DOHH2 (cell line): ENCODE results near the gene CNKSR3.

ENCODE experiments used
- H3F3A ChIP-seq: fragments of 200-600 bp; sonication (generic), shearing (Covaris generic); 2 replicates; pipeline ENCODE4 v1.6.0; 2016; ENCODE audit warnings: antibody characterized with exemption, mild to moderate bottlenecking; ENCODE audit not compliant: control insufficient read depth, insufficient read depth
- H3K27ac ChIP-seq: fragments of 200-600 bp; sonication (generic); 2 replicates; pipeline ENCODE4 v1.5.1; 2014; ENCODE audit warnings: low read depth, mild to moderate bottlenecking, low read length, moderate library complexity
- H3K27me3 ChIP-seq: fragments of 200-600 bp; sonication (generic); 2 replicates; pipeline ENCODE4 v1.6.1; 2014; ENCODE audit warnings: mild to moderate bottlenecking, low read length, mixed read lengths; ENCODE audit not compliant: control insufficient read depth
- H3K36me3 ChIP-seq: fragments of 200-600 bp; sonication (generic); 2 replicates; pipeline ENCODE4 v1.6.1; 2014; ENCODE audit warnings: mild to moderate bottlenecking, low read length, moderate library complexity, mixed read lengths; ENCODE audit not compliant: control insufficient read depth
- H3K4me1 ChIP-seq: fragments of 200-600 bp; sonication (generic); 2 replicates; pipeline ENCODE4 v1.6.1; 2014; ENCODE audit warnings: mild to moderate bottlenecking, low read length, mixed read lengths; ENCODE audit not compliant: control insufficient read depth
- H3K4me2 ChIP-seq: fragments of 200-600 bp; sonication (generic); 2 replicates; pipeline ENCODE4 v1.6.0; 2014; ENCODE audit warnings: mild to moderate bottlenecking, low read length, moderate library complexity
- H3K4me3 ChIP-seq: fragments of 200-600 bp; sonication (generic); 2 replicates; pipeline ENCODE4 v1.5.1; 2014; ENCODE audit warnings: mild to moderate bottlenecking, low read length, mixed read lengths
- H3K79me2 ChIP-seq: fragments of 200-600 bp; sonication (generic); 2 replicates; pipeline ENCODE4 v1.6.1; 2014; ENCODE audit warnings: mild to moderate bottlenecking, low read length, mixed read lengths; ENCODE audit not compliant: control insufficient read depth
- H3K9me2 ChIP-seq: fragments of 200-600 bp; sonication (generic); replicated peaks from 2 replicates; pipeline ENCODE4 v1.6.1; 2014; ENCODE audit warnings: mild to moderate bottlenecking, low read length, mixed read lengths; ENCODE audit not compliant: control insufficient read depth
- H3K9me3 ChIP-seq: fragments of 200-600 bp; sonication (generic); 2 replicates; pipeline ENCODE4 v1.6.1; 2014; ENCODE audit warnings: antibody characterized with exemption, low read length, mixed read lengths; ENCODE audit not compliant: control insufficient read depth, insufficient read depth
- H4K20me1 ChIP-seq: fragments of 200-600 bp; sonication (generic); 2 replicates; pipeline ENCODE4 v1.6.0; 2014; ENCODE audit warnings: low read depth, mild to moderate bottlenecking, antibody characterized with exemption, low read length, moderate library complexity; ENCODE audit not compliant: control insufficient read depth, insufficient read depth
- EZH2phosphoT487 ChIP-seq: fragments of 200-600 bp; sonication (generic); IDR thresholded peaks from 2 replicates; pipeline ENCODE4 v1.6.1; 2017; ENCODE audit warnings: borderline replicate concordance, mild to moderate bottlenecking, antibody characterized with exemption, low read length, moderate library complexity, mixed read lengths
- TF ChIP-seq, protein P1 (sequence below): fragments of 200-600 bp; sonication (generic); IDR thresholded peaks from one replicate; pipeline ENCODE4 v1.5.1; 2014; ENCODE audit warnings: antibody characterized with exemption, mild to moderate bottlenecking, low read depth, low read length; ENCODE audit not compliant: poor library complexity, severe bottlenecking

Gene CNKSR3

DNA sequence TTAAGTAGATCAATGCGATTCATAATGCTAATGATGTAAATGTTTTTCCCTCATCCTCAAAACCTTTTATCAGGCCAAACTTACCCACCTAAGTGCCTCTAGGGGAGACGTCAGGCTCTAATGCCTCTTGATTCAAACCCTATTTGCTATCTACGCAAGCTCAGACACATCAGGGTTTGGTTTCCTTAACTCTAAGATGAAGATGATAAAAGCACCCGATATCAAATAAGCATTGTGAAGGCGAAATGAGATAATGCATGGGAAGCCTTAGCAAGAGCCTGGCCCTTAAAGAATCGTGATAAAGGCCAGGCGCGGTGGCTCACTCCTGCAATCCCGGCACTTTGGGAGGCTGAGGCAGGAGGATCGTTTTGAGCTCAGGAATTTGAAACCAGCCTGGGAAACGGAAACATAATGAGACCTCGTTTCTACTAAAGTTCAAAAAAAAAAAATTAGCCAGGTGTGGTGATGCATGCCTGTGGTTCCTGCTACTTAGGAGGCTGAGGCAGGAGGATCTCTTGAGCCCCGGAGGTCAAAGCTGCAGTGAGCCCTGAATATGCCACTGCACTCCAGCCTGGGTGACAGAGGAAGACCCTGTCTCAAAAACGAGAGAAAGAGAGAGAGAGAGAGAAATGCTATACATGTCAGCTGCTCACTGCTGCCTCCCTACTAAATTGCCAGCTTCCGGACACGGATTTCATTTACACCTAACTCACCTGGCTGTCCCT lies 13.5 kb downstream of the CNKSR3 start:
- Histone ChIP-seq H3K4me1 (no peaks in the 10 kb centered on the region), H3K9me2 (no peaks in the 10 kb centered on the region)

DNA sequence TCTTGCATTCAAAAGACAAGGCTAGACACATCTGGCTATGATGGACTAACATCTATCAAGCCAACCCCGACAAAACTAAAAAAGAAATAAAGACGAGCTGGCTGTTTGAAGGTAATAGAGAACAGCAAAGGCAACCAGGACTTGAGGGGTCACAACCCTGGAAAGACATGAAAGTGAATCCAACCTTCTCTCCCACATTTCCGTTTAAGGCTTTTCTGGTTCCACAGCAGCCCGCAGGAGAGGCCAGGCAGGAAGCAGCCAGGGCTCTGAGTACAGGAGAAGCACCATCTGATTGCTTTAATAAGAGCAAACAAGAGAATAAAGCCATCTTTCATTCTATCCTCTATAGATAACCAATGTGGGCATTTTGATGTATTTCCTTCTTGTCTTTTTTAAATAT lies 14.3 kb downstream of the CNKSR3 start:
- Histone ChIP-seq H3K9me3 (no peaks in the 10 kb centered on the region), H3F3A (no peaks in the 10 kb centered on the region), H3K4me1 (no peaks in the 10 kb centered on the region), H3K36me3 (no peaks in the 10 kb centered on the region), H4K20me1 (no peaks in the 10 kb centered on the region), H3K9me2 (no peaks in the 10 kb centered on the region), H3K4me2 (no peak overlapping the region), H3K4me3 (no peak overlapping the region), H3K27me3 (no peaks in the 10 kb centered on the region), H3K79me2 (no peaks in the 10 kb centered on the region), H3K27ac (no peak overlapping the region)
- TF ChIP-seq EZH2phosphoT487, result no peak
- TF ChIP-seq, protein P1, sequence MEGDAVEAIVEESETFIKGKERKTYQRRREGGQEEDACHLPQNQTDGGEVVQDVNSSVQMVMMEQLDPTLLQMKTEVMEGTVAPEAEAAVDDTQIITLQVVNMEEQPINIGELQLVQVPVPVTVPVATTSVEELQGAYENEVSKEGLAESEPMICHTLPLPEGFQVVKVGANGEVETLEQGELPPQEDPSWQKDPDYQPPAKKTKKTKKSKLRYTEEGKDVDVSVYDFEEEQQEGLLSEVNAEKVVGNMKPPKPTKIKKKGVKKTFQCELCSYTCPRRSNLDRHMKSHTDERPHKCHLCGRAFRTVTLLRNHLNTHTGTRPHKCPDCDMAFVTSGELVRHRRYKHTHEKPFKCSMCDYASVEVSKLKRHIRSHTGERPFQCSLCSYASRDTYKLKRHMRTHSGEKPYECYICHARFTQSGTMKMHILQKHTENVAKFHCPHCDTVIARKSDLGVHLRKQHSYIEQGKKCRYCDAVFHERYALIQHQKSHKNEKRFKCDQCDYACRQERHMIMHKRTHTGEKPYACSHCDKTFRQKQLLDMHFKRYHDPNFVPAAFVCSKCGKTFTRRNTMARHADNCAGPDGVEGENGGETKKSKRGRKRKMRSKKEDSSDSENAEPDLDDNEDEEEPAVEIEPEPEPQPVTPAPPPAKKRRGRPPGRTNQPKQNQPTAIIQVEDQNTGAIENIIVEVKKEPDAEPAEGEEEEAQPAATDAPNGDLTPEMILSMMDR, result no peak

More for the DNA sequence above, 13.5 kb downstream of the CNKSR3 start:
- no peak overlapping the region for H3K27ac ChIP-seq
- no peak overlapping the region for H3K4me3 ChIP-seq
- H4K20me1 ChIP-seq, result no peaks in the 10 kb centered on the region
- no peak overlapping the region for H3K4me2 ChIP-seq
- no peaks in the 10 kb centered on the region for H3K27me3 ChIP-seq
- no peak for TF ChIP-seq EZH2phosphoT487
- no peaks in the 10 kb centered on the region for H3K36me3 ChIP-seq
- no peaks in the 10 kb centered on the region for H3K9me3 ChIP-seq
- H3K79me2 ChIP-seq, result no peaks in the 10 kb centered on the region
- H3F3A ChIP-seq, result no peaks in the 10 kb centered on the region

DNA sequence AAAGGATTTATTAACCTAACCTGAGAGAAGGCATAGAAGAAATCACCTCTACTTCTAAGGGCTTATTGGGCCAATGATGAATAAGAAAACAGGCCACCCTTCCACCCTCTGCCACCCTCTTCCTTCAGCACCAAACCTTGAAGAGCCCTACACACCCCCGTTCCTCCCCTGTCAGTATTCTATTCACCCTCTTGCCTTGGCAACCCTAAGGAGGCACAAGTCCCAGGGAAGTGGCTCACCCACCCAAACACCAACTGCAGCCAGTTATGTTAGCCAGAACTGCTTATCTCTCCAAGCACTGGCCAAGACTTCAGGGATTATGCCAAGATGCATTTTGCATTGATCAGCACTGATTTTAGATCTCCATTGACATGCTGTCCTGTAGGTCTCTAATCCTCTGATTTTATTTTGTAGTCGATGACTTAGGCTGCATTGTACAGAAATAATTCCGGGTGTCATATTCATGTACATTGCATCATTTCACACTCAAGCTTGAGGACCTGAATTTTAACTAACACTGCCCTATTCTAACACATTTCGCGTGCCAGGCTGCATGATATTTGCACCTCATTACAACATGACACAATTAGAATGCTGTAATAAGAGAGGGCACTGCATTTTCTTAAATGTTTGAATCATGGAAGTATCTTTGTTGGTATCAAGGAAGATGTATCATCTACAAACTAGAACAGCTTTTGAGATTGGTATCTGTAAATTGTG lies 15.7 kb downstream of the CNKSR3 start:
- Histone ChIP-seq H3K4me3 (no peak overlapping the region), H4K20me1 (no peaks in the 10 kb centered on the region), H3K9me3 (no peaks in the 10 kb centered on the region), H3K9me2 (no peaks in the 10 kb centered on the region), H3K36me3 (no peaks in the 10 kb centered on the region), H3K27ac (no peak overlapping the region), H3K27me3 (no peaks in the 10 kb centered on the region), H3K4me1 (no peaks in the 10 kb centered on the region), H3K79me2 (no peaks in the 10 kb centered on the region), H3F3A (no peaks in the 10 kb centered on the region), H3K4me2 (no peak overlapping the region)
- TF ChIP-seq, protein P1, result no peak
